ENCODE data around the gene EGFR.

EGFR gene

DNA sequence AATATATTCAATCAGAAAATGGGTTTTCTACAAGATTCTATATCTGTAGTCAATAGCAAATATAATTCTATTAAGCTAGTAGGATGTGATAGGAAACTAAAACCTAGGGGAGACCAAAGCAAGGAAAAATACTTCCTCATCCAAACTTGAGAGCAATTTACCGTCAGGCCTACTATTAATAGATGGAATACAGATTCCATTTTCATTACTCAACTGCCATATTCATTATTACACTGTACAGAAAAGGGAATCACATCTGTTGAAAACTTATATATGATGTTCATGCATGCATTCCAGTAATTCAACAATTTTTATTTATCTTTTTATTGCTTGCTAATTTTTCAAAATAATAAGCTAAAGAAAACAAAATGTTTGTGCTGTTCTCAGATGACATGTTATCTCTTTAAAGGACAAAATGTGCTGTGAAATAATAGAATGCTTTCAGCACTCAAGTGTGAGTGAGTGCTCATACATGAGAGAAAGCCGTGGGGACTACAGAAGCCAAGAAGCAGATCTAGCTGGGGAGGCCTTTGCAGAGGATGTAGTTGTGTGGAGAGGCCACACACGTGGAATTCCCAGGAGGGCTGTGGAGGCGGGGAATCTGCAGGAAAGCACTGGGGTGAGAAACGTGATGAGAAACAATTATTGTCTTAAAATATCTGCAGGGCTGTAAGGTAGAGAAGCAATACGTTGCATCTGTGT is 110.0 kb downstream of the EGFR start:
- Histone ChIP-seq H3K9ac (ENCODE audit: low read depth, low read length) (no peak overlapping the region), H3K9me3 (ENCODE audit: control insufficient read depth, insufficient read depth, low read length) (no peaks in the 10 kb centered on the region), H3K36me3 (ENCODE audit: insufficient read depth, low read length) (no peaks in the 10 kb centered on the region), H3K4me1 (ENCODE audit: insufficient read depth, low read length) (peaks cover 28% of the 10 kb centered on the region)

DNA sequence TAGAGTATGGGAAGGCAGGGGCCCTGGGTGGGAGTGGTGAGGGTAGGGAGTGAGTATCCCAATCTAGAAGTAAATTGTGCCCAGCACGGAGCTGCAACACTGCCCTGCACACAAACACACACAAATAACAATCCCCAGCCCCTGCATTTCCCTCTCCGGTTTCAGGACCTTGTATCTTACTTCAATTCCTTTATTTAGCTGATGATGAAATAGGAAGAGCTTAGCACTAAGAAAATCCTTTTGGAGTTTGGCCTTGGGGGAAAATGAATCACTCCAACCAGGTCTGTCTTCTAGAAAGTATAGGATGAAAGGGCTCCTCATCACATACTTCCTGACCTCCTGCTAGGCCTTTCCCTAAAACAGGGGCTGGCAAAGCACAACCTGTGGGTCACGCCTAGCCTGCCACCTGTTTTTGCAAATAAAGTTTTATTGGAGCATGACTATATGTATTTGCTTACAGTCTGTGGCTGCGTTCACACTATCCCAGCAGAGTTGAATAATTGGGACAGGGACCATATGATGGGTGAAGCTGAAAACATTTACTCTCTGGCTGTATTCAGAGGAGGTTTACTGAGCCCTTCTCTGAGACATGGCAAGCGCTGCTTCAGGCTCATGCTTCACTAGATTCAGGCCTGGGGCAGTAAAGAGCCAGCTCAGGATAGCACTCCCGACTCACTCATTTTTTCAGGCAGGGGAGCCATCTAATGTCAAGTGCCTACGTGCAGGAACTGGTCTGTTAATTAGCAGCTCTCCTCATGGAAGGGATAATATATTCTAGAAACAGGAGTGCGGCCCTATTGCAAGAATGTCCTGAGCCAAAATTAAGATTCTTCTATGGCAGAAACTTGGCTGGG is 111.0 kb downstream of the EGFR start:
- Histone ChIP-seq H3K9ac (ENCODE audit: low read depth, low read length) (no peak overlapping the region), H3K9me3 (ENCODE audit: control insufficient read depth, insufficient read depth, low read length) (no peaks in the 10 kb centered on the region), H3K36me3 (ENCODE audit: insufficient read depth, low read length) (no peaks in the 10 kb centered on the region), H3K4me1 (ENCODE audit: insufficient read depth, low read length) (peaks cover 28% of the 10 kb centered on the region)

DNA sequence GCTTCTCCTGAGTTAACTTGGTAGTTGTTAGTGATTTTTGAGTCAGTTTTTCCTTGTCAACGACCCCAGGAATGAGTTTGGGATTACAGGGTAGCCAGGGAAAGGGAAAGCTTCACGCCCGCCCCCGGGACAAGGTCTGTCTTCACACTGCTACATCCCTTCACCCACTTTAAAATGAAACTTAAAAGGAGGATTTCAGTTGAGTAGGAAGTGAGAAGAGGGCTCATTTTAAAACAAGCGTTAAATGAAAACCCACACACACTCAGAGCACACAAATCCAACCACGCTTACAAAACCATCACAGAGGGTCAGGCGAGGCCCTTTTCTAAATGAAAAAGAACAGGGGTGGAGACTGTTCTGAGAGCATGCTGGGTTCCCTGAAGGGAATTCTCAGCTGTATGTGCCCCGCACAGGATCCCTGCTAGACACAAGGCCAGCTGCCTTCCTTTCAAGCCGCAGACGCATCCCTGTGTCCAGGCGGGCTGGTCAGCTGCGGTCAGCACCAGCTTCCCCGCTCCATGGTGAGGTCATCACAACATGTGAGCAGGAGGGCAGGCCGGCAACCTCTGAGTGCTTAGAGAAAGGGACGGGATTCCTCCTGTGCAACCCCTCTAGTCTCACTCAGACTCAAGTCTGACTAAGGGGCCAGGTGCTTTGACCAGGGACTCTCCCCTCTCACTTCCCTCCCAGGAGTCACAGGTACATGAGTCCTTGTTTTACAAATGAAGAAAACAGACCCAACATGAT is 111.8 kb downstream of the EGFR start:
- H3K36me3 ChIP-seq (ENCODE audit: insufficient read depth, low read length) = no peaks in the 10 kb centered on the region
- no peaks in the 10 kb centered on the region; the same call in 1 of the 2 replicates for H3K9me3 ChIP-seq (ENCODE audit: control insufficient read depth, insufficient read depth, low read length)
- H3K9ac ChIP-seq (ENCODE audit: low read depth, low read length) = no peak overlapping the region
- H3K4me1 ChIP-seq (ENCODE audit: insufficient read depth, low read length) = peaks cover 28% of the 10 kb centered on the region

DNA sequence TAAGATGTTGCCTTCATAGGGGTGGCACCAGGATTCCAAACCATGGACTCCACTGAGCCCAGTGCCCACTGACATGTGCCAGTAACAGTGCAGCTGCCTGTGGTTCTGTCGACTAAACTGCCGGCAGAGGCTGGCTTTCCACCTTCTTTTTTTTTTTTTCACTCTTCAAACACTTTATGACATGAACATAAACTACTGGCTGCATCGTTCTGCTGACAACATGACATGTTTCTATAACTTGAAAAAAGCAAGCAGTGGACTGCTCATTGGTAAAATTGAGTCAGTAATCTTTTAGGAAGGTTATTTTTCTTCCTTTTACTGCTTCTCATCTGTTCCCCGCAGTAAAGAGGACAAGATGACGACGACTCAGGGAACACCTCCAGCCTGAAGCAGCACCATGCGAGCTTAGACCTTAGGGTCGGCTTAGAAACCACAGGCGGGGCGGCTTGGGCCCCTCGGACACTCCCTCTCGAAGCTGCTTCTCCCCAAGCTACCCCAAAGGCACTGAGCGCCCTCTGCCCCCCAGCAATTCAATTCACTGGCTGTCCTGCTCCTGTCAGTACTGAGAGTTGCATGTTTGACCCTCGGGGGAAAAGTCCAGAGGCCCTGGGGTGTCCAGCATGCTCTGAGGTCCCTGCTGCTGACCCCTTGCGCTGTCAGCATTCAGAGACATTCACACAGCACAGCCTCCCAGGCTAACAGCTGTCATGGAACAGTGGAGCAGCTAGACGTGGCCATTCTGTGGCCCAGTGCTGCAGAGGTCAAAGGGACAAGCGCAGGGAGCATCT is 112.5 kb downstream of the EGFR start:
- peaks cover 28% of the 10 kb centered on the region for H3K4me1 ChIP-seq (ENCODE audit: insufficient read depth, low read length)

DNA sequence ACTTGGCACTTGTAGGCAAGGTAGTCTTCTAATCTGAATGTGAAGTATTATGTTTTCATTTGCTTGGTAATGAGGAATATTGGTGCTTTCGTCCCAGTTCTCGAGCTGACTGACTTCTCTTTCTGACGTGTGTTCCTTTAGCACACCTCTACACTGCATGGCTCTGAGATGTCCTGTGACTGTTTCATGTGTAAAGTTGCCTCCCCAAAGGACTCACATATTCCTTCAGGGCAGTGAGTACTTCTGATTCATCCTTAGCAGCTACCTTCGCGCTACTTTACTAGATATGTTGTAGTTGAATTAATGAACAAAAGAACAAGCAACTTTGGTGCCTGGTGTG is 113.7 kb downstream of the EGFR start:
- no peaks in the 10 kb centered on the region for H3K36me3 ChIP-seq (ENCODE audit: insufficient read depth, low read length)
- peaks cover 28% of the 10 kb centered on the region for H3K4me1 ChIP-seq (ENCODE audit: insufficient read depth, low read length)
- H3K9ac ChIP-seq (ENCODE audit: low read depth, low read length) = no peak overlapping the region
- H3K9me3 ChIP-seq (ENCODE audit: control insufficient read depth, insufficient read depth, low read length) = no peaks in the 10 kb centered on the region; the same call in 1 of the 2 replicates

More for the DNA sequence above, 112.5 kb downstream of the EGFR start:
- H3K9me3 ChIP-seq (ENCODE audit: control insufficient read depth, insufficient read depth, low read length) = no peaks in the 10 kb centered on the region; the same call in 1 of the 2 replicates
- no peak overlapping the region for H3K9ac ChIP-seq (ENCODE audit: low read depth, low read length)
- H3K36me3 ChIP-seq (ENCODE audit: insufficient read depth, low read length) = no peaks in the 10 kb centered on the region

DNA sequence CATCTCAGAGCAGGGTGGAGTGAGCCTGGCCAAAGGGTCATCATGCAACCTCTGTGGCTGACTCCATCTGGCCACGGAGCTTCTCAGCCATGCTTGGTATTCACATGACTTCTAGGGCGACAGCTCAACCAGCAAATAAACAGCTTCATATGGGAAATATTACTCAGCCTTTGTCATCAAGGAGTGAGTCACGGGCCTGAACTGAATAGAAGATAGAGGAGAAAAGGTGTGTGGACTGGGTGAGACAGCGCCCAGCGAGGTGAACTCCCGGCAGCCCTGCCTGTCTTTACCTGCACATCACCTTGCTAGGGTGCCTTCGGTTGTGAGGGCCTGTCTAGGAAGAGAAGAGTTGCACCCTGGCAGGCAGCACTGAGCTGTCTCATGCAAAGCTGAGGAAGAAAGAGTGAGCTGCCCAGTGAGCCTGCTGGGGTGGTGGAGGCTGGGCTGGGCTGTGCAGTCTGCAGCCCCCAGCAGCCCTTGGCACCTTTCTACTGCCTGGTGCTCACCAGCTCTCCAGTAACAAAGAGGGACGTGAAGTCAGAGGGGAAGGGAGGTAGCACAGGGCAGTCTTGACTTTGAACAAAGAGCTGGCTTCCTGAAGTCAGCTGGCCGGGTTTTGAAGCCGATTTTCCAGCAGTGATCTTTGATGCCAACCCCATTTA is 114.2 kb downstream of the EGFR start:
- H3K4me1 ChIP-seq (ENCODE audit: insufficient read depth, low read length) = peaks cover 28% of the 10 kb centered on the region
- no peaks in the 10 kb centered on the region; the same call in 1 of the 2 replicates for H3K9me3 ChIP-seq (ENCODE audit: control insufficient read depth, insufficient read depth, low read length)
- H3K36me3 ChIP-seq (ENCODE audit: insufficient read depth, low read length) = no peaks in the 10 kb centered on the region
- no peak overlapping the region for H3K9ac ChIP-seq (ENCODE audit: low read depth, low read length)

DNA sequence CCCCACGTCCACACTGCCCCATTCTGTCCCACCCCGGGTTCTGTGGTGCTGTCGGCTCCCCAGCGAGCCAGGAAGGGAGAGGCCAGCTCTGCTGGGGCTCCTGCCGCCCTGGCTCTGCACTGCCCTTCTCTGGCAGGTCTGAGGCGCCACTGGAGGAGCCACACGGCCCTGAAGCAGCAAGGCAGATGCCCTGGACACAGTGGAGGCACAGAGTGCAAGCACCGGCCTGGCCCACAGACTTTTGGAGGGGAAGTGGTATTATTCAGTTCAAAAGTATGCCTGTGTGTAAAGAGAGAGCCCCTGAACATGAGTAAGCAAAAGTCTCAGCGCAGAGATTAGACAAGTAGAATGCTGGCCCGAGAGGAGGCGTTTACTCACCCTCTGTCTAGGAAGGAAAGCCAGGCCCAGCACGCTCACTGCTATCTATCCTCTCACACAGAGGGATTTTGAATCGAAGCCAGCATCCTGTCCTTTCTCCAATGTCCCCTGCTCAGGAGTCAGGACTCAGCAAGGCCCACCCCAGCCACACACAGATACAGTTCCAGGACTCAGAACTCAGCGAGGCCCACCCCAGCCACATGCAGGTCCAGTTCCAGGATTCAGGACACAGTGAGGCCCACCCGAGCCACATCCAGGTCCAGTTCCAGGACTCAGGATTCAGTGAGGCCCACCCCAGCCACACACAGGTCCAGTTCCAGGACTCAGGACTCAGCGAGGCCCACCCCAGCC is 115.0 kb downstream of the EGFR start:
- Histone ChIP-seq H3K9ac (ENCODE audit: low read depth, low read length) (no peak overlapping the region), H3K4me1 (ENCODE audit: insufficient read depth, low read length) (peaks cover 24% of the 10 kb centered on the region), H3K36me3 (ENCODE audit: insufficient read depth, low read length) (no peaks in the 10 kb centered on the region), H3K9me3 (ENCODE audit: control insufficient read depth, insufficient read depth, low read length) (no peaks in the 10 kb centered on the region; the same call in 1 of the 2 replicates)

DNA sequence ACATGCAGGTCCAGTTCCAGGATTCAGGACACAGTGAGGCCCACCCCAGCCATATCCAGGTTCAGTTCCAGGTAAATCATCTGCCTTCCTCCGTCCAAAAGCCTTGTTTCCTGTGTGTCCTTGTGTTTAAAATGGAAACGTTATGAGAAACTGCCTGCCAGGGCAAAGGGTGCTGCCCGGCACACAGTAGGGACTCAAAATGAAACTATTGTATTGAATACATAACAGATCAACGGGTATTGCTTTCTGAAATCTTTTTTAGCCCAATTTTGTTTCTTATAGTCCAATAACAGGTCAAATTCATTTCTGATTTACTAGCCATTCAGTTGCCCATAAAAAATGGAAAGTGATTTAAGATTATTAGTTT is 115.5 kb downstream of the EGFR start:
- Histone ChIP-seq H3K9ac (ENCODE audit: low read depth, low read length) (no peak overlapping the region), H3K36me3 (ENCODE audit: insufficient read depth, low read length) (no peaks in the 10 kb centered on the region), H3K9me3 (ENCODE audit: control insufficient read depth, insufficient read depth, low read length) (no peaks in the 10 kb centered on the region; the same call in 1 of the 2 replicates), H3K4me1 (ENCODE audit: insufficient read depth, low read length) (peaks cover 18% of the 10 kb centered on the region)

DNA sequence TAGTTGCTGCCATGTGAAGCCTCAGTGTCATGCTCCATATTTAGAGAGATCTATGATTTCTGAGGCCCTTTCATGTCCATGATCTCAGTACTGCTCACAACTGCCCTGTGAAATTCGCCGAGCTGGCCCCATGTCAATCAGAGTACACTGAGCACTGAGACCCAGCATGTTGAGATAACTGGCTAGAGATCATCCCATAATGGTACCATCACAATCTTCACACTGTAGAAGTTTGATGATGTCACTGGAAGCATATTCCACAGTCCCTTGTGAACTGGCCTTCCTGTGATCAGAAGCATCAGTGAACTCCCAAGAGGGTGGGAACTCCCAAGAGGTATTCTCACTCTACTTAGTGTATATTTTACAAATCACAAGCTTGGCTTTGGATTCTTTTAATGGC is 116.0 kb downstream of the EGFR start:
- no peaks in the 10 kb centered on the region; the same call in 1 of the 2 replicates for H3K9me3 ChIP-seq (ENCODE audit: control insufficient read depth, insufficient read depth, low read length)
- H3K36me3 ChIP-seq (ENCODE audit: insufficient read depth, low read length) = no peaks in the 10 kb centered on the region
- H3K9ac ChIP-seq (ENCODE audit: low read depth, low read length) = no peak overlapping the region
- H3K4me1 ChIP-seq (ENCODE audit: insufficient read depth, low read length) = peaks cover 14% of the 10 kb centered on the region

DNA sequence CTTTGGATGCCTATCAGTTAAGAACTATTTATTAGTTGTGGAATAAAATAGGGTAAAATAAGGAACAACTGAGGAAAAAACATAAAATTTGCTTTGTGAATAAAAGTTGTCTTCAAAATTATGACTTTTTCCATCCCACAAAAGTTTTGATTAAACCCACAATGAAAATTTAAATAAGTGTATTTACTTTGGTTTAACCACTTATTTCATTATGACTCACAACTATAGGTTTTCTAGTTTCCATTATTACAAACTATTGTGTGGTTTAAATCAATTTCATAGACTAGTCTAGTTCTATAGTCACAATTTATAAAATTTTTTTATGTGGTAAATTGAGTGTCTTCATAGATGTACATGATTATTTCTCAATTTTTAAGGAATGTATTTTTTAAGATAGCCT is 116.6 kb downstream of the EGFR start:
- H3K4me1 ChIP-seq (ENCODE audit: insufficient read depth, low read length) = peaks cover 7% of the 10 kb centered on the region; the same call in 1 of the 2 replicates
- H3K36me3 ChIP-seq (ENCODE audit: insufficient read depth, low read length) = no peaks in the 10 kb centered on the region
- H3K9me3 ChIP-seq (ENCODE audit: control insufficient read depth, insufficient read depth, low read length) = no peaks in the 10 kb centered on the region; the same call in 1 of the 2 replicates
- H3K9ac ChIP-seq (ENCODE audit: low read depth, low read length) = no peak overlapping the region

DNA sequence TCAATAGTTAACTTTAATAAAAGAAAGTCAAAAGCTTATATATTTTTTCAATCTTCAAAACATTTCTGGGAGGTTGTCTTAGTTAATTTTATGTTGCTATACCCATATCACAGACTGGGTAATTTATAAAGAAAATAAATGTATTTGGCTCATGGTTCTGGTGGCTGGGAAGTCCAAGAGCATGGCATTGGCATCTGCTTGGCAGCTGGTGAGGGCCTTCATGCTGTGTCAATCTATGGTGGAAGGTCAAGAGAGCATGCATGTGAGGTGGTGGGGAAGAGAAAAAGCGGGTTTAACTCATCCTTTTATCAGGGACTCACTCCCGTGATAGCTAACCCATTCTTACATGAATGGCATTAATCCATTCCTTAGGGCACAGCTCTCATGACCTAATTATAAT is 119.8 kb downstream of the EGFR start:
- no peaks in the 10 kb centered on the region for H3K4me1 ChIP-seq (ENCODE audit: insufficient read depth, low read length)
- no peaks in the 10 kb centered on the region; the same call in 1 of the 2 replicates for H3K36me3 ChIP-seq (ENCODE audit: insufficient read depth, low read length)
- H3K9ac ChIP-seq (ENCODE audit: low read depth, low read length) = no peak overlapping the region
- no peaks in the 10 kb centered on the region; the same call in 1 of the 2 replicates for H3K9me3 ChIP-seq (ENCODE audit: control insufficient read depth, insufficient read depth, low read length)

DNA sequence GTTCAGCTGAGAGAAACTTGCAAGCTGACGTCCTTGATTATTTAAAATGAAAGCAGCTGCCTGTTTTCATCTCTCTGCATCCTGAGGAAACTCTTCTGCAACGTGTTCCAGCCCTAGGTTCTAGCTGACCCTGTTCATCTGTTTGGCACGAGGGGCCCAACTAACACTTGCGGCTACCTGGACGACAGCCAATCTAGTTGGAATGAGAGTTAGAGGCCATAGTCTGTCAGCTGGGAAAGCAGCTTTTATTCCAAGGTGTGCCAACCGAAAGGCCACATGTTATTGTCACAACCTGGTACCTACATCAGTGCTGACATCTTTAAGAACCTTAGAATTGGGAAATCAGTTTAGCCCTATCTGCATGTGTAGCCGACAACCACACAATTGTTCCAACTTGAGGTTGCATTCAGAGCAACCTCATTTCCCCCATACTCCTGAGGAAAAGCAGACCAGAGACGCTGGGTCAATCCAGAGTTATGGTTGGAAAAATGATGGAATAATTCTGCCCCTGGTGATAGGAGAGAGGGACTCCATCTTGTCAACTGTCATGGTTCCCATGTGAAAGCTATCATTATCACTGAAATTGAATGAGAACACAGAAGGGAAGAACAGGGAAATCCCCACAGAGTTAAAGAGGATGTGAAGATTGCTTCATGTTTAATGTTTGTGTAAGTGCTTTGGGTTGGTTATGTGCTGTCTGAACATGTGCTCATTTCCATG is 121.6 kb downstream of the EGFR start:
- H3K9me3 ChIP-seq (ENCODE audit: control insufficient read depth, insufficient read depth, low read length) = no peaks in the 10 kb centered on the region
- H3K36me3 ChIP-seq (ENCODE audit: insufficient read depth, low read length) = no peaks in the 10 kb centered on the region; the same call in 1 of the 2 replicates
- H3K4me1 ChIP-seq (ENCODE audit: insufficient read depth, low read length) = no peaks in the 10 kb centered on the region
- H3K9ac ChIP-seq (ENCODE audit: low read depth, low read length) = no peak overlapping the region
